NCI-H1048 (cell line): ENCODE measurements around the gene NXNL2.

ENCODE experiments used
- DNase-seq: peaks from one replicate; lab custom pipeline; 2025; lab: John Stamatoyannopoulos, UW

NXNL2 gene

GRCh38 chr9:88531920-88532698 is 2.9 kb upstream of the NXNL2 start:
- DNase-seq = no peak

- DNase-seq = no peak
These were observed 975 bp upstream of the NXNL2 start for GRCh38 chr9:88533951-88534455.

- DNase-seq = no peak
These were observed 446 bp downstream of the NXNL2 start for GRCh38 chr9:88535226-88536022.

GRCh38 chr9:88536023-88536324 is 996 bp downstream of the NXNL2 start:
- no peak for DNase-seq

- DNase-seq = no peak
These were observed 2.2 kb downstream of the NXNL2 start for GRCh38 chr9:88536951-88537760.

GRCh38 chr9:88537761-88538091 is 2.7 kb downstream of the NXNL2 start:
- DNase-seq = no peak

GRCh38 chr9:88538311-88539085 is 3.5 kb downstream of the NXNL2 start:
- no peak for DNase-seq

GRCh38 chr9:88539246-88539645 is 4.3 kb downstream of the NXNL2 start:
- DNase-seq = no peak

- DNase-seq = no peak
These were observed 5.3 kb downstream of the NXNL2 start for GRCh38 chr9:88540251-88540763.

- no peak for DNase-seq
These were observed 9.3 kb downstream of the NXNL2 start for GRCh38 chr9:88544245-88544644.

GRCh38 chr9:88551546-88552137 is 16.7 kb downstream of the NXNL2 start:
- no peak for DNase-seq

- no peak for DNase-seq
These were observed 18.4 kb downstream of the NXNL2 start for GRCh38 chr9:88553350-88553749.

GRCh38 chr9:88555268-88555980 is 20.4 kb downstream of the NXNL2 start:
- DNase-seq = no peak

GRCh38 chr9:88559661-88560060 is 24.7 kb downstream of the NXNL2 start:
- DNase-seq = no peak

GRCh38 chr9:88567870-88568269 is 32.9 kb downstream of the NXNL2 start:
- DNase-seq = no peak

- DNase-seq = no peak
These were observed 36.4 kb downstream of the NXNL2 start for GRCh38 chr9:88571419-88571818.

- no peak for DNase-seq
These were observed 37.7 kb downstream of the NXNL2 start for GRCh38 chr9:88572684-88573083.

- DNase-seq = no peak
These were observed 40.0 kb downstream of the NXNL2 start for GRCh38 chr9:88574953-88575352.

GRCh38 chr9:88577256-88578120 is 42.5 kb downstream of the NXNL2 start:
- no peak for DNase-seq
